ACC112 (cell line): ENCODE data around the gene EIF3A.
"Not testable (repeated sequence)": the region's sequence is repeated elsewhere in the genome, so short reads cannot be mapped to it uniquely, and the experiment has no call there.

Source experiments
- H2AFZ ChIP-seq: fragments of 200-600 bp; sonication (generic); one replicate; pipeline ENCODE4 v1.6.0; 2017; ENCODE audit warnings: antibody characterized with exemption, low read length; ENCODE audit not compliant: unreplicated experiment
- H3K27ac ChIP-seq: fragments of 200-600 bp; sonication (generic); 2 replicates; pipeline ENCODE4 v1.5.1; 2014; ENCODE audit warnings: low read depth, mild to moderate bottlenecking, antibody characterized with exemption, low read length, moderate library complexity
- H3K27me3 ChIP-seq: fragments of 200-600 bp; sonication (generic); 2 replicates; pipeline ENCODE4 v1.6.1; 2014; ENCODE audit warnings: mild to moderate bottlenecking, antibody characterized with exemption, low read length, moderate library complexity, mixed read lengths; ENCODE audit not compliant: insufficient read depth
- H3K36me3 ChIP-seq: fragments of 200-600 bp; sonication (generic); 2 replicates; pipeline ENCODE4 v1.6.1; 2016; ENCODE audit warnings: mild to moderate bottlenecking, antibody characterized with exemption, low read length, moderate library complexity, mixed read lengths; ENCODE audit not compliant: insufficient read depth
- H3K4me1 ChIP-seq: fragments of 200-600 bp; sonication (generic); one replicate; pipeline ENCODE4 v1.6.1; 2016; ENCODE audit warnings: low read length, mixed read lengths; ENCODE audit not compliant: insufficient read depth, unreplicated experiment, control insufficient read depth
- H3K4me3 ChIP-seq: fragments of 200-600 bp; sonication (generic); 2 replicates; pipeline ENCODE4 v1.5.1; 2014; ENCODE audit warnings: mild to moderate bottlenecking, low read depth, low read length
- H3K79me2 ChIP-seq: fragments of 200-600 bp; sonication (generic); one replicate; pipeline ENCODE4 v1.6.0; 2016; ENCODE audit warnings: low read length; ENCODE audit not compliant: control insufficient read depth, unreplicated experiment, insufficient read depth

EIF3A gene

GRCh38 chr10:119049361-119049760 is 31.3 kb downstream of the EIF3A start:
- no peak overlapping the region for H3K4me3 ChIP-seq
- no peak overlapping the region for H2AFZ ChIP-seq
- H3K27ac ChIP-seq, result no peak overlapping the region
- H3K27me3 ChIP-seq, result no peaks in the 10 kb centered on the region
- H3K79me2 ChIP-seq, result peaks cover 83% of the 10 kb centered on the region
- H3K4me1 ChIP-seq, result no peaks in the 10 kb centered on the region
- peaks cover 68% of the 10 kb centered on the region for H3K36me3 ChIP-seq

DNA sequence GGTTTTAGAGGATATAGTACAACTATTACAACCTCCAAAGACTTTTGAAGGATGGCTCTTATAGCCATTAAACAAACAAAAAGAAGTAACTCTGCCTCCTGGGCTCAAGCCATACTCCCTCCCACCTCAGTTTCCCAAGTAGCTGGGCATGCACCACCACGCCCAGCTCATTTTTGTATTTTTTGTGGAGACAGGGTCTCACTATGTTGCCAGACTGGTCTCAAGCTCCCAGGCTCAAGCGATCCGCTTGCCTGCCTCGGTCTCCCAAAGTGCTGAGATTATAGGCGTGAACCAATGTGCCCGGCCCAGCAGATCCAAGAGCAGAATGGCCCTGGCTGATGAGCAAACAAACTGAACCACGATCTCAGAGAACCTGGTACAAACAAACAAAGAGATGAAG is 35.1 kb downstream of the EIF3A start:
- H3K4me1 ChIP-seq, result no peaks in the 10 kb centered on the region
- no peaks in the 10 kb centered on the region for H3K27me3 ChIP-seq
- no peak overlapping the region for H3K27ac ChIP-seq
- H3K79me2 ChIP-seq, result peaks cover 73% of the 10 kb centered on the region
- peaks cover 57% of the 10 kb centered on the region for H3K36me3 ChIP-seq
- no peak overlapping the region for H2AFZ ChIP-seq
- no peak overlapping the region for H3K4me3 ChIP-seq

DNA sequence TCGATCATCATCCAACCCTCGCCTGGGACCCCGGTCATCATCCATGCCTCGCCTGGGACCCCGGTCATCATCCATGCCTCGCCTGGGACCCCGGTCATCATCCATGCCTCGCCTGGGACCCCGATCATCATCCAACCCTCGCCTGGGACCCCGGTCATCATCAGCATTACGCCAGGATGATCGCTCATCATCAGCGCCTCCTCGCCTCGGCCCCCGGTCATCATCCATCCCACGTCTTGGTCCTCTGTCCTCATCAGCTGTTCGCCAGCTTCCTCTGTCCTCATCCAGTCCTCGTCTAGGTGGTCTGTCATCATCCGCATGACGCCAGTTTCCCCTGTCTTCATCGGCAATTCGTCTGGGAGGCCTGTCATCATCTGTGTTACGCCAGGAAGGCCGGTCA is 38.4 kb downstream of the EIF3A start:
- peaks cover 60% of the 10 kb centered on the region for H3K79me2 ChIP-seq
- H3K27ac ChIP-seq, result no peak overlapping the region
- H3K36me3 ChIP-seq, result peaks cover 56% of the 10 kb centered on the region
- H3K4me1 ChIP-seq, result peaks cover 3% of the 10 kb centered on the region
- H2AFZ ChIP-seq, result no peak overlapping the region
- H3K4me3 ChIP-seq, result no peak overlapping the region
- H3K27me3 ChIP-seq, result no peaks in the 10 kb centered on the region

DNA sequence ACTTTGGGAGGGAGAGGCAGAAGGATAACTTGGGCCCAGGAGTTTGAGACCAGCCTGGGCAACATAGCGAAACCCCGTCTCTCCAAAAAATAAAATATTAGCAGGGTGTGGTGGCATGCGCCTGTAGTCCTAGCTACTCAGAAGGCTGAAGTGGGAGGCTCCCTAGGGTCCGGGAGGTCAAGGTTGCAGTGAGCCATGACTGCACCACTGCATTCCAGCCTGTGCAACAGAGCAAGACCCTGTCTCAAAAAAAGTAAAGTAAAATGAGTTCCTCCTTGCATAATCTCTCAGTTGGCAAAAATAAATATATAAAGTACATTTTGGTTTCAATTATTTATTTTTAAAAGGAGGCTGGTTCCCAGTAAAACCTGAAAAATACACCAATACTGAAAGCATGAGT is 39.3 kb downstream of the EIF3A start:
- no peak overlapping the region for H2AFZ ChIP-seq
- no peak overlapping the region for H3K4me3 ChIP-seq
- H3K27ac ChIP-seq, result no peak overlapping the region
- H3K36me3 ChIP-seq, result peaks cover 57% of the 10 kb centered on the region
- H3K4me1 ChIP-seq, result peaks cover 3% of the 10 kb centered on the region
- H3K27me3 ChIP-seq, result no peaks in the 10 kb centered on the region
- H3K79me2 ChIP-seq, result peaks cover 53% of the 10 kb centered on the region

DNA sequence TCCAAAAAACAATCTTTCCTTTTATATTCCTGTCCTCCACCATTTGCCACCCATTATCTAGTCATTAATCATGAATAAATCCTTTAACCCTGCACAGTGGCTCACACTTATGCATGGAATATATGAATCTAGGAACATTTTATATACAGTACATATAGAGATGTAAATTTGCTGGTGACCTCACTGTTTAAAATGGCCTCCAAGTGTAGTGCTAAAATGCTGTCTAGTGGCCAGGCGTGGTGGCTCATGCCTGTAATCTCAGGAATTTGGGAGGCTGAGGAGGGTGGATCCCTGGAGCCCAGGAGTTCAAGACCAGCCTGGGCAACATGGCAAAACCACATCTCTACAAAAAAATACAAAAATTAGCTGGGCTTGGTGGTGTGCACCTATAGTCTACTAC is 41.5 kb downstream of the EIF3A start:
- Histone ChIP-seq H3K36me3 (peaks cover 48% of the 10 kb centered on the region), H3K79me2 (peaks cover 35% of the 10 kb centered on the region), H2AFZ (no peak overlapping the region), H3K27me3 (no peaks in the 10 kb centered on the region), H3K4me3 (no peak overlapping the region), H3K4me1 (peaks cover 3% of the 10 kb centered on the region), H3K27ac (no peak overlapping the region)

DNA sequence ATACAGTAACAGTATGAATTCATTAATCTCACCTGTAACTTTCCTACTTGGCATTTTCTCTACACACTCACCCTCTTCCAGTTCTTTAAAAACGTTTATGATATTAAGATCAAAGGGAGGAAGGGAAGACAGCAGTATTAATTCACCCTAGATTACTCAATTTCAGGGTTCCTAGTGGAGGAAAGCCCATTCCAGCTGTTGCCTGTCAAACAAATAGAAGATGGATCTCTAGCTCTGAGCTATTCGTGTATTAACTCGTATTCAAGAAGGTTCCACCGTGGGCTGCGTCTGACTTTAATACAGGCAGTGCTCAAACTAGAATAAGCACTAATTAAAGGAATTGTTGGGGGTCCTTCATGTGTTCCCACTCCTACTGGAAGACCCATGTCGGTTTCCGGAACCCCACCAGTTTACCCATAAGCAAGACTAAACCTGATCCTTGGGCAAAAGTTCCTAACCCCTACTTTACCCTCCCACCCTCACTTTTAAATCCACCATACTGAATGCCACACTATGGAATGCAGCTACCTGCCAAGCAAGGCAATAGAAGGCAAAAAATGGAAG is 49.0 kb downstream of the EIF3A start:
- Histone ChIP-seq H2AFZ (no peak overlapping the region), H3K4me1 (peaks cover 4% of the 10 kb centered on the region), H3K4me3 (peak overlapping the region; percentile 75), H3K36me3 (peaks cover 16% of the 10 kb centered on the region), H3K27me3 (no peaks in the 10 kb centered on the region), H3K27ac (no peak overlapping the region), H3K79me2 (no peaks in the 10 kb centered on the region)

DNA sequence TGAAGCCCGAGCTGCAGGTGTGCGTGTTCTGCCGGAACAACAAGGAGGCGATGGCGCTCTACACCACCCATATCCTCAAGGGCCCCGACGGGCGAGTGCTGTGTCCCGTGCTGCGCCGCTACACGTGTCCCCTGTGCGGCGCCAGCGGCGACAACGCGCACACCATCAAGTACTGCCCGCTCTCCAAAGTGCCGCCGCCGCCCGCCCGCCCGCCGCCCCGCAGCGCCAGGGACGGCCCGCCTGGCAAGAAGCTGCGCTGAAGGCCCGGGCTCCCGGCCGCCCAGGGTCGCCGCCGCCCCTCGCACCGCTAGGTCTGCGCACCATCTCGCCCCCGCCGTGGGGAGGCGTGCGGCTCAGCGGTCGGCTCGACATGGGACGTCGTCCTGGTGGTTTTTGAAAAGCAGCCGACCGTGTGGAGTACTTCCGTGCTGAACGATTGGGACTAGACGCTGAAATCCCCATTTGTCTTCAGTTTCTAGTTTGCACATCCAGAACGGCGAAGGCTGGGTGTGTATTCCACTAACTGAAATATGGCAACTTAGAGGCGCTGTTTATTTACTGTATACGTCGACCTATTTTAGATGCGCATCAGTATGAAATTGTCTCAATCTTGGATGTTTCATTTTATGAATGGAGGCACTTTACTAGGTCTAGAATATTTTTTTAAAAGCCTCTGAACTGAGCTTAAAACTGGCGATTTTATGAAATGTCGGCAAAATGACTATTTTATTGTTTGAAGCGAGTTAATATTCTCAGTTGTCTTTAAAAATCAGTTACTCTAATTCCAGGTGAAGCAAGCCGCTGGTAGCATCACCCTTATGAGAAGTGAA is 50.0 kb downstream of the EIF3A start:
- H2AFZ ChIP-seq, result no peak overlapping the region
- H3K36me3 ChIP-seq, result peaks cover 13% of the 10 kb centered on the region; the same call in 1 of the 2 replicates
- peak overlapping the region; percentile 75 for H3K4me3 ChIP-seq
- H3K4me1 ChIP-seq, result peaks cover 14% of the 10 kb centered on the region
- H3K27me3 ChIP-seq, result no peaks in the 10 kb centered on the region
- H3K27ac ChIP-seq, result 0 out of 2 replicates have a peak overlapping the region, but pooled peaks have one; percentile 5
- no peaks in the 10 kb centered on the region for H3K79me2 ChIP-seq

- Histone ChIP-seq H2AFZ (no peak within 1 kb of the TSS), H3K36me3 (peaks cover 12% of the 10 kb centered on the region; the same call in 1 of the 2 replicates), H3K27me3 (no peaks in the 10 kb centered on the region), H3K4me1 (peaks cover 21% of the 10 kb centered on the region), H3K4me3 (peak within 1 kb of the TSS; percentile 75), H3K79me2 (no peaks in the 10 kb centered on the region), H3K27ac (no peak within 1 kb of the TSS)
These were observed 50.8 kb downstream of the EIF3A start, which contains the start of gene NANOS1 for GRCh38 chr10:119029613-119030420. Gene NANOS1 (plus strand): TSS chr10:119029714. CDS start chr10:119029802, 88 bp downstream.

GRCh38 chr10:119028900-119029612 is 51.6 kb downstream of the EIF3A start:
- no peaks in the 10 kb centered on the region for H3K79me2 ChIP-seq
- peaks cover 5% of the 10 kb centered on the region; the same call in 1 of the 2 replicates for H3K36me3 ChIP-seq
- H3K4me3 ChIP-seq, result peak overlapping the region; percentile 62
- no peak overlapping the region for H2AFZ ChIP-seq
- no peak overlapping the region for H3K27ac ChIP-seq
- no peaks in the 10 kb centered on the region for H3K27me3 ChIP-seq
- peaks cover 21% of the 10 kb centered on the region for H3K4me1 ChIP-seq

GRCh38 chr10:119028445-119028899 is 52.1 kb downstream of the EIF3A start:
- H3K79me2 ChIP-seq, H3K27me3 ChIP-seq, H3K4me3 ChIP-seq, H3K27ac ChIP-seq, H2AFZ ChIP-seq, H3K36me3 ChIP-seq: not testable (repeated sequence)
- H3K4me1 ChIP-seq, result peaks cover 25% of the 10 kb centered on the region
